Heart left ventricle (tissue), 16 donors: ENCODE results near the gene ADRA2B. TPM values are rescaled to one million over a fixed set of nuclear protein-coding genes. Genes with fewer than 3 reads are reported as not detected.
A peak's percentile ranks its signal among the peaks of the same experiment; 100 is the strongest.

Source experiments
- ATAC-seq, 4 donors: fragments of 200-7000 bp; cut with Tn5 transposase; one replicate each; pipeline ENCODE4 v1.9.1; 2020 to 2022; ENCODE audit warnings: moderate library complexity in 4 of 4, mild to moderate bottlenecking in 3 of 4, moderate number of reproducible peaks in 1 of 4
- DNase-seq, 5 donors: peaks; one replicate each; pipeline ENCODE4 v3.0.0-alpha.2; 2020
- H3K27ac ChIP-seq, 12 donors: fragments of 200-600 bp; sonication (generic) in 4 of 12; one replicate each; pipeline versions ENCODE4 v1.5.0 to v1.8.0; 2016 to 2022; ENCODE audit warnings: mild to moderate bottlenecking in 2 of 12
- H3K27me3 ChIP-seq, 9 donors: fragments of 200-600 bp; sonication (generic) in 2 of 9; one replicate each; pipeline versions ENCODE4 v1.5.1 to v1.8.0; 2016 to 2022; ENCODE audit warnings: mild to moderate bottlenecking in 3 of 9
- H3K36me3 ChIP-seq, 9 donors: fragments of 200-600 bp; sonication (generic) in 2 of 9; one replicate each; pipeline versions ENCODE4 v1.5.0 to v1.8.0; 2018 to 2022; ENCODE audit warnings: mild to moderate bottlenecking in 2 of 9
- H3K4me1 ChIP-seq, 12 donors: fragments of 200-600 bp; sonication (generic) in 4 of 12; one replicate each; pipeline versions ENCODE4 v1.5.0 to v1.8.0; 2016 to 2022; ENCODE audit warnings: mild to moderate bottlenecking in 3 of 12
- H3K4me3 ChIP-seq, 12 donors: fragments of 200-600 bp; sonication (generic) in 4 of 12; one replicate each; pipeline versions ENCODE4 v1.5.0 to v1.8.0; 2017 to 2022; ENCODE audit warnings: mild to moderate bottlenecking in 9 of 12, moderate library complexity in 4 of 12
- H3K9me3 ChIP-seq, 12 donors: fragments of 200-600 bp; sonication (generic) in 4 of 12; one replicate each; pipeline versions ENCODE4 v1.5.0 to v1.8.0; 2016 to 2022; ENCODE audit warnings: mild to moderate bottlenecking in 1 of 12
- POLR2A ChIP-seq, 2 donors: fragments of 450-650 bp; IDR thresholded peaks; one replicate each; pipeline ENCODE4 v1.6.1; 2017; ENCODE audit warnings: antibody characterized with exemption in 2 of 2, mild to moderate bottlenecking in 2 of 2, moderate library complexity in 2 of 2
- WGBS, 4 donors: extraction: QIAGEN DNeasy Blood & Tissue Kit in 2 of 4; methylation state at CpG; one replicate each; pipeline versions ENCODE4 v1.1.5 to v1.1.7; 2013 to 2018; 5-methylcytosine and 5-hydroxymethylcytosine counted together
- intact Hi-C, 10 donors: fragments of 100-400 bp; cut with DNase I; formaldehyde crosslinking; loops; one replicate each; pipeline versions ENCODE4 v1.11.1 to v1.14.2; 2022
- long read RNA-seq, 3 donors: library from polyadenylated mRNA; unstranded; transcript quantifications; one replicate each; pipeline ENCODE4 v2.0.0, GENCODE V29; 2020 to 2021
- polyA plus RNA-seq, 2 donors: library from polyadenylated mRNA; stranded (reverse); fragments of 200-250 nt; gene quantifications; one replicate each; pipeline ENCODE4 v1.2.3, GENCODE V29; 2013
- total RNA-seq, 9 donors: library from RNA; depleted of rRNA in 2 of 9; stranded (reverse); fragments of >200 nt in 2 of 9; fragmentation: NEBNext Ultra II Directional in 3 of 9; extraction: Animal tissue kit (Norgen Biotek cat#: 25700) in 3 of 9; gene quantifications; one replicate each; pipeline versions ENCODE4 v1.1.0 to v1.2.4, GENCODE V29; 2016 to 2023
- TF ChIP-seq, protein P1 (sequence below), 12 donors: fragments of 200-600 bp; sonication (generic) in 4 of 12; IDR thresholded peaks; one replicate each; pipeline versions ENCODE4 v1.5.0 to v1.8.0; 2018 to 2022; ENCODE audit warnings: antibody characterized with exemption in 12 of 12, mild to moderate bottlenecking in 5 of 12
- donor health status: ischemic (EF 13 %, LVEDD 7.1; RV severe dilation, severe dysfunction).
- donor health status: healthy with polysubstance abuse.
- donor health status: DM: no; HTN: yes; CAD: no.
- donor health status: DM: no; HTN: no; CAD: no.
- donor health status: ischemic (EF 25% LVEDD 6.9; RV normal size, moderate dysfunction).
- donor health status: ischemic (EF 25% LVEDD 5.7; RV mildly dilated, moderate dysfunction).
- donor health status: healthy.
- donor health status: DM: yes; HTN: yes; CAD: no.
- donor health status: ischemic (EF 35%, LVEDD 5.7; RV mildly dilated, moderate dysfunction).
- donor health status: nonischemic (EF 11% LVEDD 7.7; RV severe dilation, severe dysfunction).
- donor health status: DM: yes; HTN: yes; CAD: no.
- donor health status: PGD.
- donor health status: ischemic (EF 29% LVEDD 5.4; RV normal size, mild dysfunction).
- donor health status: nonischemic (EF 23%, LVEDD 6.1; RV moderate dilation, normal function).

Gene ADRA2B
- total RNA-seq, result 1 to 10 TPM; 2.2 to 6.1 (median 3.6) TPM
- 1 to 10 TPM; 1.5 to 3.5 TPM for polyA plus RNA-seq
- long read RNA-seq, donor 1, transcript ADRA2B-201 (1 exons, 3,371 nt), result major isoform, 9 of 12 reads
- long read RNA-seq, donor 1, partial matches to known transcripts, result 0 of 12 reads
- long read RNA-seq, donor 1, other reads (novel, unspliced or antisense), result 3 of 12 reads
- long read RNA-seq, donor 2, transcript ADRA2B-201 (1 exons, 3,371 nt), result major isoform, 11 of 15 reads
- long read RNA-seq, donor 2, partial matches to known transcripts, result 0 of 15 reads
- long read RNA-seq, donor 2, other reads (novel, unspliced or antisense), result 4 of 15 reads
- long read RNA-seq, donor 3, transcript ADRA2B-201 (1 exons, 3,371 nt), result major isoform, 6 of 7 reads
- long read RNA-seq, donor 3, partial matches to known transcripts, result 0 of 7 reads
- long read RNA-seq, donor 3, other reads (novel, unspliced or antisense), result 1 of 7 reads

DNA sequence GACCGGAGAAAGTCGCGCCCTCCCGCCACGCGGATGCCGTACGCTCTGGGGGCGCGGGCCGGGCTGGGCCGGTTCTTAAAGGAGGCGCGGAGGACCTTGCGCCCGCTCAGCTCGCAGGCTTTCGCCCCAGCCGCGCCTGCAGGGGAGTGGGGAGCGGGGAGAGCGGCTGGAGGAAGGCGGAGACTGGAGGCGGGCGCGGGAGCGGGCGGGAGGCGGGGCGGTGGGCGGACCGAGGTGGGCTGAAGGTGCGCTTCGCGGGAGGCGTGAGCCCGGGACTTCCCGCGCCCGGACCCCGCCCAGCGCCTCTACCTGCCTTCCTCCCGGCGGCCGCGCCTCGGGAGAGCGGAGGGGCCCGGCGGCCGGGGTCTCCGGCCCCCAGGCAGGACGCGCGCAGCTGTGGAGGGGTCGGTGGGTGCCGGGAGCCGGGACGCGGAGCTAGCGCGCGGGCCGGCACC is at the start of gene ADRA2B:
Gene ADRA2B, minus strand, starts transcription at position 148 of the 455 bp plus-strand sequence. CDS start 422 bp downstream, outside the sequence.
- peaks cover 0 to 40% (median 16%) of the 10 kb centered on the region in 9 donors for H3K27me3 ChIP-seq
- H3K9me3 ChIP-seq, result no peaks in the 10 kb centered on the region
- H3K27ac ChIP-seq, result peak within 1 kb of the TSS in 11 of 12 donors; percentile 57 to 82 (median 67)
- no peaks in the 10 kb centered on the region for H3K36me3 ChIP-seq
- TF ChIP-seq, protein P1, sequence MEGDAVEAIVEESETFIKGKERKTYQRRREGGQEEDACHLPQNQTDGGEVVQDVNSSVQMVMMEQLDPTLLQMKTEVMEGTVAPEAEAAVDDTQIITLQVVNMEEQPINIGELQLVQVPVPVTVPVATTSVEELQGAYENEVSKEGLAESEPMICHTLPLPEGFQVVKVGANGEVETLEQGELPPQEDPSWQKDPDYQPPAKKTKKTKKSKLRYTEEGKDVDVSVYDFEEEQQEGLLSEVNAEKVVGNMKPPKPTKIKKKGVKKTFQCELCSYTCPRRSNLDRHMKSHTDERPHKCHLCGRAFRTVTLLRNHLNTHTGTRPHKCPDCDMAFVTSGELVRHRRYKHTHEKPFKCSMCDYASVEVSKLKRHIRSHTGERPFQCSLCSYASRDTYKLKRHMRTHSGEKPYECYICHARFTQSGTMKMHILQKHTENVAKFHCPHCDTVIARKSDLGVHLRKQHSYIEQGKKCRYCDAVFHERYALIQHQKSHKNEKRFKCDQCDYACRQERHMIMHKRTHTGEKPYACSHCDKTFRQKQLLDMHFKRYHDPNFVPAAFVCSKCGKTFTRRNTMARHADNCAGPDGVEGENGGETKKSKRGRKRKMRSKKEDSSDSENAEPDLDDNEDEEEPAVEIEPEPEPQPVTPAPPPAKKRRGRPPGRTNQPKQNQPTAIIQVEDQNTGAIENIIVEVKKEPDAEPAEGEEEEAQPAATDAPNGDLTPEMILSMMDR (IDR thresholded peaks at IDR 0.05), result no peak
- peak in 1 of 2 donors; percentile 37 for TF ChIP-seq POLR2A (IDR thresholded peaks at IDR 0.05)
- peak within 1 kb of the TSS; percentile 52 to 76 (median 64) for H3K4me3 ChIP-seq
- peak; percentile 64 to 86 (median 75) for DNase-seq
- ATAC-seq, result peak in 3 of 4 donors; percentile 56 to 74 (median 59)
- H3K4me1 ChIP-seq, result peaks cover 0 to 24% (median 10%) of the 10 kb centered on the region in 12 donors
- WGBS, 4 donors, result 0 to 1% (median 1%) methylated on average over 14 to 64 of the region's 64 CpGs; no CpG with 5 or more reads in 1 of the 4 donors
- intact Hi-C loops, result loop anchor here in 7 of 10 donors (2.0 to 10.0 kb wide), 7 partner anchors 44 to 112 kb away; no protein-coding TSS in a partner anchor

DNA sequence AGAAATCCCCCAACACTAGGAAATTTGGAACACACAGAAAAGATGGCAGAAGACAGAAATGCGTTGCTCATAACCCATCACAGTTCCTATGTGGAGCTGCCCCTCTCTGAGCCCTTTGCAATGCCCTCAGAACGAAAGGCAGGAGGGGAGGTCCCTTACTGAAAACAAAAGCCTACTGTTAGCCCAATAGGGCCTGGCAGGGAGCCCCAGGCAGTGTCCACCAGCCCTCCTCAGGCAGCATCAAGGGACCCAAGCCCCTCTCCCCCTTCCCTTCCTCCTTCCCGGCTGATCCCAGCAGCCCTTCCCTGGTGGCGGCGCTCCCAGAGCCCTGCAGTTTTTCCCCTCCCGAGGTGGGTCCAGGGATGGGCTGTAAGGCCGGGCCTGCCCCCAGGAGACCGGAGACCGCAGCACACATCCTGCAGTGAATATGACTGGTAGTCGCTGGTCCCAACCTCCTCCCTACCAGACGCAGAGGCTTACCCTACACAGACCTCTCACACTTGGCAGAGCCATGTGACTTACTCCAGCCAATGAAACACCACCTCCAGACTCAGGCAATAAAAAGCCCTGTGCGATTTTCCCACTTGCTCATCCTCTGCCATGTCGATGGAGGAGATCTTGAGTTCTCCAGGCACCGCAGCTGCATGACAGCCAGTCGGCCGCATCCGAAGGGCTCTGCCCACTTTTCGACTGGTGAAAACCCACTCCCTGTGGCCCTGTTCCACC is 48.3 kb upstream of the ADRA2B start:
- intact Hi-C loops, result no loop called here
- DNase-seq (no peak), ATAC-seq (peak in 1 of 4 donors; percentile 30)
- Histone ChIP-seq H3K27me3 (peaks cover 0 to 5% (median 0%) of the 10 kb centered on the region in 9 donors), H3K4me1 (peaks cover 0 to 19% (median 0%) of the 10 kb centered on the region in 12 donors), H3K27ac (peak overlapping the region in 1 of 12 donors; percentile 77), H3K4me3 (peak overlapping the region in 1 of 12 donors; percentile 27), H3K36me3 (no peaks in the 10 kb centered on the region), H3K9me3 (peaks cover 0 to 10% (median 0%) of the 10 kb centered on the region in 12 donors)
- TF ChIP-seq, protein P1 (IDR thresholded peaks at IDR 0.05), result no peak
- no peak for TF ChIP-seq POLR2A (IDR thresholded peaks at IDR 0.05)
- WGBS, 4 donors, result 68 to 79% (median 75%) methylated on average over 18 of the region's 18 CpGs

DNA sequence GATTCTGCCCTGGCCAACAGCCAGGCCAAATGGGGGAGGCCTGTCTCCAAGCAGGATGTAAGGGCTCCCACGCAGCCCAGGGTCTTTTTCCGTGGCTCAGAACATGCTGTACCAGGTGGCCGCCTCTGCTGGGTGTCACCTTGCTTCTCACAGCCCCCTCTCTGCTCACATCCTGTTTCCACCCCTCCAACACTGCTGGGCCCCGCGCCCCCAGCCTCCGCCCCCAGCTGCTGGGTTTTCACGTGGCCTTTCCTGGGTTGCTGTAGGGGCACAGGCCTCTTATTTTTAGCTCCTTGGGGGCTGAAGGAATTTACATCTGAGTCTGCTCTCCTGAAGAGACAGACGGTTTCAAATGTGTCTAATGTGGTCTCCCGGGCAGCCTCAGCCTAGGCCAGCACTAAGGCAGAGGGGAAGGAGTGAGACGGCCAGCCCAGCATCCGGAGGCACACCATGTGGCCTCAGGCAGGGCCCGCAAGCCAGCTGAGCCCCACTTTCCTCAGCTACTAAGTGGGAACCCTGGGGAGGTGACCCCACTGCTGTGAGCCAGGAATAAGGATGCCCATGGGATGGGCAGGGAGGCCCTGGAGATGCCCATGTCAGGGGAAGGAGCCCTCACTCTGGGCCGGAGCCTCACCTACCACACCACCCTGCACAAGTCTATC is 47.5 kb upstream of the ADRA2B start:
- H3K36me3 ChIP-seq, result no peaks in the 10 kb centered on the region
- H3K9me3 ChIP-seq, result peaks cover 0 to 9% (median 0%) of the 10 kb centered on the region in 12 donors
- H3K4me3 ChIP-seq, result no peak overlapping the region
- H3K27ac ChIP-seq, result peak overlapping the region in 1 of 12 donors; percentile 77
- DNase-seq, result no peak
- H3K27me3 ChIP-seq, result peaks cover 0 to 5% (median 0%) of the 10 kb centered on the region in 9 donors
- peak in 3 of 4 donors; percentile 43 to 65 (median 43) for ATAC-seq
- WGBS, 4 donors, result 48 to 63% (median 58%) methylated on average over 10 to 13 of the region's 13 CpGs
- peaks cover 0 to 25% (median 0%) of the 10 kb centered on the region in 12 donors for H3K4me1 ChIP-seq
- TF ChIP-seq POLR2A (IDR thresholded peaks at IDR 0.05), result no peak
- TF ChIP-seq, protein P1 (IDR thresholded peaks at IDR 0.05), result no peak
- intact Hi-C loops, result no loop called here
